NCI-H2196 treated with DMSO at 0.1 percent for 48 hours (cell line): ENCODE data around the gene TIMM17B.
"Not testable (repeated sequence)": the region's sequence is repeated elsewhere in the genome, so short reads cannot be mapped to it uniquely, and the experiment has no call there.

Source experiments
- DNase-seq: peaks from one replicate; lab custom pipeline; 2025; ENCODE audit not compliant: unreplicated experiment; lab: John Stamatoyannopoulos, UW

TIMM17B gene

DNA sequence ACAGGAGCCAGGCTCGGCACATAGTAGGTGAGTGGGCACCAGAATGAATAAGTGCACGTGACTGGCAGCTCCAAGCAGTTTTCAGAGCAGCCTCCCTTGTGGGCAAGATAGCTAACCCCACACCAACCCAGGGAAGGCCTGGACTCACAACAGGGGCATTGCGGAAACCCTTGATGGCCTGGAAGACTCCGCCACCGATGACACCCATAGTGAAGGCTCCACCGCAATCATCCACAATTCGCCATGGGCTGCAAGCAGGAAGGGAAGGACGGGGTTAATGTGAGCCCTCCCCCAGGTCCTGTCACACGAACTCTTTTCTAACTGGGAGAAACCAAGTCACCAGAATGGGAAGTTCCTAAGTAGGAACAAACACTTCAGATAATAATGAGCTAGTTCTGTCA is 957 bp downstream of the TIMM17B start:
- DNase-seq = no peak

DNA sequence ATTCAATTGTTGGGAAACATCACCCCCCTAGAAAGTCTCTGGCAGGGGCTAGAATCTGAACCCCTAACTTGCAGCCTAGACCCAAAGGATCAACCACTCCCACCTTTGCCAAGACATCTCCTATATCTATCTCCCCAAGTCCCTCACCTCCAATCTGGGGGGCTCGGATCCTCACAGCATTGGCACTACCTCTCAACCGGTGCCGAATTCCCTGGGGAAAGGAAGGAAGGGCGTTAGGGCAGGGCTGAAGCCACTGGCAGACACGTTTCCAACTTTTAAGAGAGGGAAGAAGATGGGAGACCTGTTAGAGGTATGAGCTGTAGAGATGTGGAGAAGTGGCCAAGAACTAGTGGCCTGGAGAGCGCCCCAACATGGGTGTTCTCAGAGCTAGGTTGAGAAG is 2.7 kb downstream of the TIMM17B start:
- DNase-seq = no peak

DNA sequence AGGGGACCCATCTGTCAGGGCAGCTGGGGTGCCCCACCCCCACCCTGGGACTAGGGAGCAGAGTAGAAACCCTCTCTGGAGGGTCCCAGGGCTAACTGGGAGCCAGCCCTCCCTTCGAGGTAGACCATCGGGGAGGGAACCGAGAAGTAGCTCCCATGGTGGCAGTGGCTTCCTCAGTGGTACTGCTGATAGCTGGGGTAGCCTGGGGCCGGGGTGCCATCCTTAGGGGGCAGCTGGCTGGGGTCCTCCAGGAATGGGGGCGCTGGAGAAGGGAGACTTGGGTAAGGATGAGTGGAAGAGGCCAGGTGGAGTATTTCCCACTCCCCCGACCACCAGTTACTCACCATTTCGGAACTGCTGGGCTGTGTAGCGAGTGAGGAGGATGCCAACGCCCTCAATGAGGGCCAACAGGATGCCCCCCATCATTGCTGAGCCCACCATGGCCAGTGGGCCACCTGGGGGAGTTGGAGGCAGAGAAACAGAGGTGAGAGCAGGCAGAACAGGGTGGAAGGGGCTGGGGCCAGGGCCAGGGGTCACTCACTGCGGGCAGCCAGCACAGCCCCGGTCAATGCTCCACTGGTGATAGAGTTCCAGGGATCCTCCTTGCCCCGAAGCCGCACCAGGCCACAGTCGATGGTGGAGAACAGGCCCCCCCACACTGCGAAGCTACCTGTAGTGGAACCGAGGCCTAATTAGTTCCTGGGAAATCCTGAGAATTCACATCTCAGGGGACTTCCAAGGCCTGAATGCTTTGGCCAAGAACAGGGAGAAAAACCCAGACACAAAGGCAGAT is 3.8 kb downstream of the TIMM17B start:
- DNase-seq = no peak

DNA sequence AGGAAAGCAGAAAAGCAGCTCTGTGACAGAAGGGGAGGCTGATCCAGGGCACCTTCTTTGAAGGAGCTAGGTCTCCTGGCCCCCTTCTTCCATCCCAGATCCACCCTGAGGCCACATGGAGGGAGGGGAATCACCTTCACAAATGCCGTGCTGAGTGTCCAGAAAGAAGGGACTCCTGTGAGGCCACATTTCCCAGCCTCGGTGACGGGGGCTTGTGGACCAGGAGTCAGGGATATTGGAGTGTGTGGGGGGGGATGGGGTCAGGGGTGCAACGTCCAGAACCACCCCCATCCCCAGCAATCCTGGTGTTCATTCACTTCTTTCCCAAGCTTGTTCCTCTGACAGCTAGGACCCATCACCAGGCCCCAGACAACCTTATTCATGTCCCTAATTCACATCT is 4.7 kb downstream of the TIMM17B start:
- no peak for DNase-seq

DNA sequence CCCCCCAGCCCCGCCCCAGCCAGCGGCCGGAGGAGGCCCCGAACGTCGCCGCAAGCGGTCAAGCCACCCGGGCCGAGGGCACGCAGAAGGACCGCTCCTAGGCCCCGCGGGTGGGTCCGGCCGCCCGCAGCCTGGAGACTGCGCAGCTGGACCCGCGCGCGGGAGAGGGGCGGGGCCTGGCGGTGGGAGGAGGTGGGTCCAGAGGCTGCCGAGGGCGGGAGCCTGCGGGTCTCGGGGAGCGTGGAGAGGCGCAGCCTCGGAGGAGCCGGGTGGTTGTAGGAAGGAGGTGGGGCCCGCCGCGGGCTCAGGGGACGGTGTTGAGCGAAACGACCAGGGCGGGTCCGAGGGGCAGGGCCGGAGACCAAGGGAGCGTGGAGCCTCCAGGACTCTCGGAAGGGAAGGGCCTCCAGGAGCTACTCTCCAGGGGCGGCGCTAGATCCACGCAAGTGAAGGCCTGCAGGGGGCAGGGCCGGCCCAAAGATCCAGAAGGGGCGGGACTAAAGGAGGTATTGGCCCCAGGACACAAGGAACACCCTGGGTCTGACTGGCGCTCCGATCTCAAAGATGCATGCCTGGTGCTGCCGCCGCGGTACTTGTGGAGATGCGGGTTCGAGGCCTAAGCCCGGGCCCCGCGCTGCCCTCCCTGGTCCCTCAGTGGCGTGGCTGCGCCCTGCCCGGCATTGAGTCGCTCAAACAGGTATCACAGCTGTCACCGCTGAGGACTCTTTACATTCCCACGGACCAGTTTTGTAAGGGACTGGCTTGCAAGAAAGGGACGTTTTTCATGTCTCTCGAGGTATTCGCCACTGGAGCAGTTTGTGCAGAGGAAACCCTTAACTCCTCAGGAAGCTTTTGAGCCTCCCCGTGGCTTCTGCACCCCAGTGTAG is 5.9 kb downstream of the TIMM17B start:
- DNase-seq = peak; percentile 77

DNA sequence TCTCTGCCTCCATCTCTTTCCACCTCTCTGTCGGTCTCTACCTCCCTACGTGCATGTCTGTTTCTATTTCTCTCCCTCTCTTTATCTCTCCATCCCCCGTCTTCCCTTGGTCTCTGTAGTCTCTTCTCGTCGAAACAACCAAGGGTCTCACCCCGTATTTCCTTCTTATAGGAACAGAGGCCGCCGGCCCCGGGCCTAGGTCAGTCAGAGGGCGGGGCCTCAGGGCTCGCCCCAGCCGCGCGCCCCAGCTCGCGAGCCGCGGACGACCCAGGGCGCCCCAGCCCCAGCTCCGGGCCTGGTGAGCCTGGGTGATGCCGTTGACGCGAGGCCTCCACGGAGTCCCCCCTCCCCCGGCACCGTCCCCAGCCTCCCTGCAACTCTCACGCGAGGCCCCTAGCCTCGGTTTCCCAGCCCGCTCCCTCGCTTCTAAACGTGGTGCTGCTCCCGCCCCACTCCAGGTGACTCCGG is 6.6 kb downstream of the TIMM17B start:
- DNase-seq = no peak

DNA sequence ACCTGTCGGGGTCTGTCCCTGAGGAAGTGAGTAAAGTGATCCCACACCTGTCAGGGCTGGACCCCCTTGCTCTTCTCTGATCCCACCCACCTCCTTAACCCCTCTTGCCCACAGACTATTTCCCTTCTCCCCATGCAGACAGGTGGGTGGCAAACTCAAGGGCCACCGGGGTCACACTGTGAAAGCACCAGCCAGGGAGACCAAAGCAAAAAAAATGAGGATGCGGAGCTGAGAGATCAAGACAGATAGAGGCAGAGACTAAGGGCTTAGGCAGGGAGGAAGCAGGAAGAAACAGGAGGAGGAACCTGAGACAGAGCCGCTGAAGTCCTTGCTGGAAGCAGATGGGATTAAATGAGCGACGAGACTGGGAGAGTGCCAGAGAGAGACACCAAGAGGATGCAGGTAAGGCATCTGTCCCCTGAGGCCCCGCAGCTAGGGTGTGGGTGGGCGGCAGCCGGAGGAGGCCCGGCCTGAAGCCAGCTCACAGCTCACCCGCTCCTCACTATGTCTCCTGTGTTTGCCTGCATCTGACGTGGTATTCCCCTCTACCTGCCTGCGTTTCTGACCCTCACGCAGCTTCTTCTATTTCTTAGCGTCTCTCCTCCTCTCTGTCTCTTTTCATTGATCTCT is 7.2 kb downstream of the TIMM17B start:
- DNase-seq = no peak

DNA sequence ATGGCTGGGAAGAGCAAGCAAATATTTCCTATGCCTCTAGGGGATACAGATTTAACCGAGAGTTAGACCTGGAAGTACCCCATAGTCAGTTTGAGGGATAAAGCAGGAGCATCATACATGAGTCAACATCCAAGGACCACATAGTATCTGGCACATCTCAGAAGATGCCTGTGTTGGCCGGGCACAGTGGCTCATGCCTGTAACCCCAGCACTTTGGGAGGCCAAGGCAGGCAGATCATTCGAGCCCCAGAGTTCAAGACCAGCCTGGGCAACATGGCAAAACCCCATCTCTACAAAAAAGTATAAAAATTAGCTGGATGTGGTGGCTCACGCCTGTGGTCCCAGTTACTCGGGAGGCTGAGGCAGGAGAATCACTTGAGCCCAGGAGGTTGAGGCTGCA is 11.0 kb downstream of the TIMM17B start:
- not testable (repeated sequence) for DNase-seq

DNA sequence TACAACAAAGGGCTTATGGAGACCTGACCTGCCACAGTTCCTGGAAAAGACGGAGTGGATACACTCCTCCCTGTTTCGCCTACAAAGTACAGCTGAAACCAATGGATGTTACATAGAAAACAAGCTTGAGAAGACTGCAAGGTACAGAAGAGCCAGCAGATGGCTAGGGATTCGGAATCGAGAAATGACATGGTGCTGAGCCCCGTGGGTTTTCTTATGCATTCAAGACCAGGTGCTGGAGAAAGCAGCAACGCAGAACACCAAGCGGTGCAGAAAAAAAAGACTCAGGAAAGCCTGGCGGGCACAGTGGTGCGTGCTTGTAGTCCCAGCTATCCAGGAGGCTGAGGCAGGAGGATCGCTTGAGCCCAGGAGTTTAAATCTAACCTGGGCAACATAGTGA is 13.8 kb downstream of the TIMM17B start:
- no peak for DNase-seq

DNA sequence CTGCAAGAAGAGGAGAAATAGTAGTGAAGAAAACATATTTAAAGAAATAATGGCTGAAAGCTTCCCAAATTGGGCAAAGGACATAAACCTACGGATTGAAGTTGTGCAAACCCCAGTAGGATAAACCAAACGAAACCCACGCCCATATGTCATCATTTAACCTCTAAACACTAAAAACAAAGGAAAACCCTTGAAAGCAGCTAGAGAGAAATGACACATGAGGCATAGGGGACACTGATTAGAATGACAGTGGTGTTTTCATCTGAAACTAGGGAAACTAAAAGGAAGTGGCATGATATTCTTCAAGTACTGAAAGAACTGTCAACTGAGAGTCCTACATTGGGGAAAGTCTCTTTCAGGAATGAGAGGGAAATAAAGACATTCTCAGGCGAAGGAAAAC is 20.6 kb downstream of the TIMM17B start:
- DNase-seq = not testable (repeated sequence)

DNA sequence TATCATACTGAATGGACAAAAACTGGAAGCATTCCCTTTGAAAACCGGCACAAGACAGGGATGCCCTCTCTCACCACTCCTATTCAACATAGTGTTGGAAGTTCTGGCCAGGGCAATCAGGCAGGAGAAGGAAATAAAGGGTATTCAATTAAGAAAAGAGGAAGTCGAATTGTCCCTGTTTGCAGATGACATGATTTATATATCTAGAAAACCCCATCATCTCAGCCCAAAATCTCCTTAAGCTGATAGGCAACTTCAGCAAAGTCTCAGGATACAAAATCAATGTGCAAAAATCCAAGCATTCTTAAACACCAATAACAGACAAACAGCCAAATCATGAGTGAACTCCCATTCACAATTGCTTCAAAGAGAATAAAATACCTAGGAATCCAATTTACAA is 25.6 kb downstream of the TIMM17B start:
- DNase-seq = not testable (repeated sequence)

DNA sequence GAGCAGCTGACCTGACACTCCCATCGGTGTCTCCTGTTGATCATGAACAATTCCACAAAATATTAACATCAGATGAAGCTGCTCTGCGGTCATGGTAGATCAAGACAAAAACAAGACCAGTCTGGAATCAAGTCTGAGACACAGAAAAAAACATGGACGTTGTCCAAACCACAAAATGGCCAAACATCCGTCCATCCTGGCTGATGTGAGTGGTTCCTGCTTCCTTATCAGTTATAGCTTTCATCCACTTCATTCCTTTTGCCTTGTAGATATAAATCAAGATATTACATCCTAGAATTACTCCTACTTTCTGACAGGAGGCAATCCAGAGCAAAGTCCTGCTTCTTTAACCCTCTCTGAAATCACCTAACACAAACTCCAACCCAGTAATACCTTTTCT is 33.4 kb downstream of the TIMM17B start:
- DNase-seq = peak; percentile 6

DNA sequence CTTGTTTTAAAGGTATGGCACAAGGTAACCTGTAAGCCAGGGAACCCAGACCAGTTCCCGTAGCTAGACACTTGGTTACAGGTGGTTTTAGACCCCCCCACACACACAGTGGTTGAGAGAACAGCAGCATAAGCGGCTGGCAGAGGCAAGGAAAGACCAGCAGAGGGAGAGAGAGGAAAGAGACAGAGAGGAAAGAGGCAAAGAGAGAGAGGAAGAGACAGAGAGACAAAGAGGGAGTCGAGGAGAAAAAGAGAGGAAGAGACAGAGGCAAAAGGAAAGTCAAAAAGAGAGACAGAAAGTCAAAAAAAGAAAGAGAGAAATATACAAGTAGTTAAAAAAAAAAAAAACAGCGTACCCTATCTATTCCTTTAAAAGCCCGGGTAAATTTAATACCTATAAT is 42.7 kb downstream of the TIMM17B start:
- no peak for DNase-seq

DNA sequence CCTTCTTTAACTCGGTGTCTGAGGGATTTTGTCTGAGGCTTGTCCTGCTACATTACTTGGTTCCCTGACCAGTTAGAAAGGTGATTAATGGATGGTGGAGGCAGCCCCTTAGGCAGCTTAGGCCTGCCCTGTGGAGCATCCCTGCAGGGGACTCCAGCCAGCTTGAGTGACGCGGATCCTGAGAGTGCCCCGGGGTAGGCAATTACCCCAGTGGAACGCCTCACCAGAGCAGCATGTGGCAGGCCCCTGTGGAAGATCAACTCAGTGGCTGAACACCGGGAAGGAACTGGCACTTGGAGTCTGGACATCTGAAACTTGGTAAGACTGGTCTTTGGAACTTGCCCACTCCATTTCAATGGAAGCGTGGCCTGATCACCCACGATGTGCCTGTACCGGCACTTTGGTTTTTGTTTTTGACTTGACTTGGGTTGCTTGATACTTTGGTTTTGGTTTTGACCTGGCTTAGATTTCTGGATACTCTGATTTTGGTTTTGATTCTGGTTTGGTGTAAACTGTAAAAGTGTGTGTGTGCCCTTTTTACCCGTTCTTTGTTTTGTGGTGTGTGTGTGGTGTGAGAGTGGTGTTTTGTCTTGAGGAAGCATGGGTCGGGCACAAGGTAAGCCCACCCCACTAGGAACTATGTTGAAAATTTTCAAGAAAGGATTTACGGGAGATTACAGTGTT is 43.3 kb downstream of the TIMM17B start:
- DNase-seq = not testable (repeated sequence)

DNA sequence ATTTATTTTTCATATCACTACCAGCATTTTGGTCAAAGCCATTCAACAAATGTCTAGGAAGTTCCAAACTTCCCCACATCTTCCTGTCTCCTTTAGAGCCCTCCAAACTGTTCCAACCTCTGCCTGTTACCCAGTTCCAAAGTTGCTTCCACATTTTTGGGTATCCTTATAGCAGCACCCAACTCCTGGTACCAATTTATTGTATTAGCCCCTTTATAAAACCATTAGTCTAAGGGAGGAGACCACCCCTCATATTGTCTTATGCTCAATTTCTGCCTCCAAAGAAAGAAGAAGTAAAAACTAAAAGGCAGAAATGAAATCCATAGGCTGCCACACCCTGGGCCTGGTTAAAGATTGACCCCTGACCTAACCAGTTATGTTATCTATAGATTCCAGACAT is 44.1 kb downstream of the TIMM17B start:
- not testable (repeated sequence) for DNase-seq

DNA sequence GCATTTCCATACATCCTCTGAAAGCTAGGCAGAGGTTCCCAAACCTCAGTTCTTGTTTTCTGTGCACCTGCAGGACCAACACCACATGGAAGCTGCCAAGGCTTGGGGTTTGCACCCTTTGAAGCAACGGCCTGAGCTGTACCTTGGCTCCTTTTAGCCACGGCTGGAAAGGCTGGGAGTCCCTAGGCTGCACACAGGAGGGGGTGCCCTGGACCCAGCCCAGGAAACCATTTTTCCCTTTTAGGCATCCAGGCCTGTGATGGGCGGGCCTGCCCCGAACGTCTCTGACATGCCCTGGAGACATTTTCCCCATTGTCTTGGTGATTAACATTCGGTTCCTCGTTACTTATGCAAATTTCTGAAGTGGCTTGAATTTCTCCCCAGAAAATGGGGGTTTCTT is 44.7 kb downstream of the TIMM17B start:
- DNase-seq = no peak

DNA sequence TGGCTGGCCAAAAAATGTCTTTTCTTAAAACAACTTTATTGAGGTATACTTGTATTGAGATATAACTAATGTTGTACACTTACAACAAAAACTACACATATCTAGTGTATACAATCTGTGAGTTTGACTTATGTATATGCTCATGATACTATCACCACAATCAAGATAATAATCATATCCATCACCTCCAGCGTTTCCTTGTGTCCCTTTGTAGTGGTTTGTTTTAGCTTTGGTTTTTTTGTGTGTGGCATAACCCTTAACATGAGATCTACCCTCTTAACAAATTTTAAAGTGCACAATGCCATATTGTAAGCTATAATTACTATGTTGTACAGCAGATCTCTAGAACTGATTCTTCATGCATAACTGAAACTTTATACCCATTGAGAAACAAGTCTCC is 48.7 kb downstream of the TIMM17B start:
- no peak for DNase-seq
